ENCODE measurements around the gene VARS2.

DNA sequence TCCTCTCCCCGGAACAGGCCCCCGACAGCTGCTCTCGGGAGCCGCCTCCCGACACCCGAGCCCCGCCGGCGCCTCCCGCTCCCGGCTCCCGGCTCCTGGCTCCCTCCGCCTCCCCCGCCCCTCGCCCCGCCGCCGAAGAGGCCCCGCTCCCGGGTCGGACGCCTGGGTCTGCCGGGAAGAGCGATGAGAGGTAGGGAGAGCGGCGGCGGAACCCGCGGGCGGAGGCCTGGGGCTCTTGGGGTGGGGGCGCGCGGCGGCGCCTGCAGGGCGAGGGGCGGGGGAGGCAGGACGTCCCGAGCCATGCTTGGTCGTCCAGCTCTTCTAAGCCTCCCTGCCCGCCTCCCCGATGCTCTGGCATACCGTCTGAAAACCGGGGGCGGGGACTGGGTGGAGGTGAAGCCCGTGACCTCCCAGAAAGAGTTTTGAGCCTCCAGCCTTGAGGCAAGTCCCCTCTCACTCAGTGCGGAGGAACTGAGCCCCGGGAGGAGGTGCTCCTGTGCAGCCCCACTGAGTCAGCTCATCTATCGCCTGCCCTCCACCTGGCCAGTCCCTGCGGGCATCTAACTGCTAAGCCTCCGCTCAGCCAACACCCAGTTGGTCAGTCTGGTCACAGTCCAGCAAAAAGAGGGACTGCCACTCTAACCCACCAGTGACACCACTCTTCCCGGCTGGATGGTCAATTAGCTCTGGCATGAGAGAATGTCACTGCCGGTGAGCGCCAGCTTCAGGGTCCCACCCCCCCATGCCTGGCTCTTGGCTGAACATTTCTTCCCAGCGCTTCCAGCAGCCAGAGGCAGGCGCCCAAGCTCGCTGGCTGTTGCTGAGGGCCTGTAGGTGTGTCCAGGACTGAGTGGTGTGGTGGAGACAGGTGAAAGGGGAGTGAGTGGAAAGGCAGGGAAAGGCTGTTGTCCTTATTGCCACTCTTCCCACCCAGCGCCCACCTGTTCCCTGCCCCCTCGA is 29.2 kb upstream of the VARS2 start:
- TF ChIP-seq EZH2 (IDR thresholded peaks at IDR 0.05; ENCODE audit: borderline replicate concordance) = no peak
- TF ChIP-seq EZH2phosphoT487 (IDR thresholded peaks at IDR 0.05; ENCODE audit: low read depth, severe bottlenecking, unreplicated experiment) = no peak
- TF ChIP-seq, protein P1, sequence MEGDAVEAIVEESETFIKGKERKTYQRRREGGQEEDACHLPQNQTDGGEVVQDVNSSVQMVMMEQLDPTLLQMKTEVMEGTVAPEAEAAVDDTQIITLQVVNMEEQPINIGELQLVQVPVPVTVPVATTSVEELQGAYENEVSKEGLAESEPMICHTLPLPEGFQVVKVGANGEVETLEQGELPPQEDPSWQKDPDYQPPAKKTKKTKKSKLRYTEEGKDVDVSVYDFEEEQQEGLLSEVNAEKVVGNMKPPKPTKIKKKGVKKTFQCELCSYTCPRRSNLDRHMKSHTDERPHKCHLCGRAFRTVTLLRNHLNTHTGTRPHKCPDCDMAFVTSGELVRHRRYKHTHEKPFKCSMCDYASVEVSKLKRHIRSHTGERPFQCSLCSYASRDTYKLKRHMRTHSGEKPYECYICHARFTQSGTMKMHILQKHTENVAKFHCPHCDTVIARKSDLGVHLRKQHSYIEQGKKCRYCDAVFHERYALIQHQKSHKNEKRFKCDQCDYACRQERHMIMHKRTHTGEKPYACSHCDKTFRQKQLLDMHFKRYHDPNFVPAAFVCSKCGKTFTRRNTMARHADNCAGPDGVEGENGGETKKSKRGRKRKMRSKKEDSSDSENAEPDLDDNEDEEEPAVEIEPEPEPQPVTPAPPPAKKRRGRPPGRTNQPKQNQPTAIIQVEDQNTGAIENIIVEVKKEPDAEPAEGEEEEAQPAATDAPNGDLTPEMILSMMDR (IDR thresholded peaks at IDR 0.05; ENCODE audit: poor library complexity) = no peak
